B cell (primary cell): ENCODE data around the gene HNRNPF. TPM values are rescaled to one million over a fixed set of nuclear protein-coding genes. Genes with fewer than 3 reads are reported as not detected.
"Not testable (repeated sequence)": the region's sequence is repeated elsewhere in the genome, so short reads cannot be mapped to it uniquely, and the experiment has no call there.

Experiments
- ATAC-seq: fragments of 200-7000 bp; cut with Tn5 transposase; one replicate; pipeline ENCODE4 v1.10.0; 2021; ENCODE audit warnings: low read depth, mild to moderate bottlenecking, moderate number of reproducible peaks, moderate library complexity
- CTCF ChIA-PET: fragments of 350-600 bp; sonication (Branson Sonifier 250); formaldehyde crosslinking; loops from one replicate; lab custom pipeline; 2021; ENCODE audit warnings: antibody characterized with exemption, inconsistent platforms; lab: Charles Lee
- POLR2A ChIA-PET: fragments of 350-600 bp; sonication (Branson Sonifier 250); formaldehyde crosslinking; loops from one replicate; lab custom pipeline; 2021; ENCODE audit warnings: antibody characterized with exemption; lab: Charles Lee
- DNase-seq: peaks from one replicate; pipeline ENCODE4 v3.0.0; 2013
- H2AFZ ChIP-seq: 2 replicates; pipeline ENCODE4 v1.6.1; 2012; ENCODE audit warnings: mild to moderate bottlenecking, low read depth, low read length; ENCODE audit not compliant: insufficient read depth, poor library complexity, severe bottlenecking
- H3K27ac ChIP-seq, 2 donors: 1 replicate in 1 of 2; 2 replicates in 1 of 2; pipeline ENCODE4 v1.5.1; 2012 to 2013; ENCODE audit warnings: low read length in 2 of 2, mild to moderate bottlenecking in 2 of 2, moderate library complexity in 1 of 2
- H3K27me3 ChIP-seq, 4 experiments: fragments of 200-600 bp in 1 of 4; sonication (generic) in 1 of 4; replicated peaks in 1 of 4; 1 replicate in 2 of 4; 2 replicates in 2 of 4; pipeline versions ENCODE4 v1.6.1 to v1.7.0; 2013 to 2016; ENCODE audit warnings: low read length in 3 of 4, mild to moderate bottlenecking in 2 of 4, mixed read lengths in 1 of 4, moderate library complexity in 1 of 4; ENCODE audit not compliant: insufficient read depth in 4 of 4, control insufficient read depth in 3 of 4; ENCODE audit errors: control extremely low read depth in 1 of 4
- H3K36me3 ChIP-seq, 2 experiments: replicated peaks in 1 of 2; 1 replicate in 1 of 2; 2 replicates in 1 of 2; pipeline versions ENCODE4 v1.6.1 to v1.7.1; 2013; ENCODE audit warnings: low read length in 1 of 2; ENCODE audit not compliant: insufficient read depth in 2 of 2, control insufficient read depth in 1 of 2; ENCODE audit errors: control extremely low read depth in 1 of 2, extremely low read depth in 1 of 2
- H3K4me1 ChIP-seq, 2 donors: fragments of 200-600 bp in 1 of 2; sonication (generic) in 1 of 2; 1 replicate in 1 of 2; 2 replicates in 1 of 2; pipeline versions ENCODE4 v1.5.1 to v1.6.1; 2013 to 2017; ENCODE audit warnings: low read length in 2 of 2; ENCODE audit not compliant: control insufficient read depth in 2 of 2, insufficient read depth in 2 of 2
- H3K4me2 ChIP-seq: replicated peaks from 2 replicates; pipeline ENCODE3; 2012; ENCODE audit warnings: mild to moderate bottlenecking, low read depth, low read length; ENCODE audit not compliant: poor library complexity, severe bottlenecking
- H3K4me3 ChIP-seq, 5 experiments: fragments of 200-600 bp in 1 of 5; sonication (generic) in 1 of 5; 1 replicate in 3 of 5; 2 replicates in 2 of 5; pipeline versions ENCODE4 v1.5.1 to v1.7.0; 2011 to 2016; ENCODE audit warnings: low read length in 4 of 5, mild to moderate bottlenecking in 4 of 5, low read depth in 2 of 5, control low read depth in 1 of 5, moderate library complexity in 1 of 5; ENCODE audit not compliant: insufficient read depth in 1 of 5; ENCODE audit errors: control extremely low read depth in 1 of 5, extremely low read depth in 1 of 5
- H3K79me2 ChIP-seq: fragments of 200-600 bp; sonication (generic); one replicate; pipeline ENCODE4 v1.6.0; 2016; ENCODE audit warnings: low read length; ENCODE audit not compliant: control insufficient read depth, insufficient read depth
- H3K9ac ChIP-seq: fragments of 200-600 bp; sonication (generic); 2 replicates; pipeline ENCODE4 v1.6.1; 2017; ENCODE audit warnings: mild to moderate bottlenecking, low read length, moderate library complexity
- H3K9me3 ChIP-seq, 3 donors: one replicate each; pipeline versions ENCODE4 v1.6.1 to v1.7.1; 2013; ENCODE audit warnings: low read length in 2 of 3; ENCODE audit not compliant: control insufficient read depth in 2 of 3, insufficient read depth in 1 of 3; ENCODE audit errors: control extremely low read depth in 1 of 3
- H4K20me1 ChIP-seq: 2 replicates; pipeline ENCODE4 v1.6.0; 2012; ENCODE audit warnings: mild to moderate bottlenecking, low read length; ENCODE audit not compliant: insufficient read depth, control insufficient read depth, poor library complexity, severe bottlenecking
- H3K27ac Mint-ChIP-seq: one replicate; pipeline ENCODE4 v1.8.0; 2021; ENCODE audit warnings: mixed read lengths
- H3K27me3 Mint-ChIP-seq: one replicate; pipeline ENCODE4 v1.8.0; 2021; ENCODE audit warnings: mixed read lengths
- H3K4me1 Mint-ChIP-seq: one replicate; pipeline ENCODE4 v1.8.0; 2021; ENCODE audit warnings: mixed read lengths
- H3K4me3 Mint-ChIP-seq: one replicate; pipeline ENCODE4 v1.8.0; 2021; ENCODE audit warnings: mixed read lengths
- H3K9me3 Mint-ChIP-seq: one replicate; pipeline ENCODE4 v1.8.0; 2022; ENCODE audit warnings: mixed read lengths; ENCODE audit not compliant: insufficient read depth
- EZH2 ChIP-seq: IDR thresholded peaks from 2 replicates; pipeline ENCODE4 v1.6.1; 2012; ENCODE audit warnings: borderline replicate concordance, low read depth, mild to moderate bottlenecking, moderate library complexity, low read length; ENCODE audit not compliant: insufficient read depth, poor library complexity, severe bottlenecking
- WGBS: methylation state at CpG from one replicate; pipeline ENCODE4 v1.1.5; 2013; ENCODE audit warnings: missing lambda C conversion rate; ENCODE audit not compliant: insufficient coverage; 5-methylcytosine and 5-hydroxymethylcytosine counted together
- intact Hi-C: fragments of 100-400 bp; cut with micrococcal nuclease; formaldehyde crosslinking; loops from one replicate; pipeline ENCODE4 v1.10.0; 2022
- polyA plus RNA-seq: library from polyadenylated mRNA; depleted of rRNA; stranded (reverse); fragments of >200 nt; gene quantifications from 2 replicates; pipeline ENCODE4 v1.2.3, GENCODE V29; 2012
- total RNA-seq, 2 donors: library from RNA; stranded (reverse); fragments of 120-200 nt in 1 of 2; gene quantifications; 1 replicate in 1 of 2; 2 replicates in 1 of 2; pipeline versions ENCODE4 v1.2.3 to v1.2.4, GENCODE V29; 2013 to 2022
- TF ChIP-seq, protein P1 (sequence below): fragments of 200-600 bp; IDR thresholded peaks from one replicate; pipeline ENCODE4 v1.8.0; 2022; ENCODE audit warnings: antibody characterized with exemption, mild to moderate bottlenecking

The HNRNPF gene
- total and polyA plus RNA-seq, 2 donors (not counting 1 experiment from before 2014, with no cell fraction given), result 76.7 to 161 TPM

DNA sequence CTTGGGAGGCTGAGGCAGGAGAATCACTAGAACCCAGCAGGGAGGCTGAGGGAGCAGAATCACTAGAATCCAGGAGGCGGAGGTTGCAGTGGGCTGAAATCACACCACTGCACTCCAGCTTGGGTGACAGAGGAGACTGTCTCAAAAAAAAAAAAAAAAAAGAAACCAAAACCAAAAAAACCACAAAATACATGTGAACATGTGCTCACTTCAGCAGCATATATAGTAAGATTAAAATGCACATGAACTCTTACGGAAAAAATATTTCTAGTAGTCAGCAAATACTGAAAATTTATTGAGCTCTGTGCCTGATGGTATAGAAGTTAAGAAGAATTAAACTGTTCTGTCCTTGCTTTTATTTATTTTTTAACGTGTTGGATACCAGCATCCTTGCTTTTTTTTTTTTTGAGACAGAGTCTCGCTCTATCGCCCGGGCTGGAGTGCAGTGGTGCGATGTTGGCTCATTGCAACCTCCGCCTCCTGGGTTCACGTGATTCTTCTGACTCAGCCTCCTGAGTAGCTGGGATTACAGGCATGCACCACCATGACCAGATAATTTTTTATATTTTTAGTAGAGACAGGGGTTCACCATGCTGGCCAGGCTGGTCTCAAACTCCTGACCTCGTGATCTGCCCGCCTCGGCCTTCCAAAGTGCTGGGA lies 18.3 kb upstream of the HNRNPF start:
- Mint-ChIP-seq H3K4me1 (peaks cover 10% of the 10 kb centered on the region), H3K4me3 (peak overlapping the region; percentile 75), H3K27ac (peak overlapping the region; percentile 87), H3K9me3 (no peaks in the 10 kb centered on the region), H3K27me3 (no peaks in the 10 kb centered on the region)
- peak; percentile 75 for DNase-seq
- Histone ChIP-seq H3K9me3 (peaks cover 0 to 4% (median 0%) of the 10 kb centered on the region in 3 donors), H4K20me1 (no peaks in the 10 kb centered on the region), H3K4me3 (peak overlapping the region in 1 of 5 experiments; percentile 15), H3K36me3 (no peaks in the 10 kb centered on the region), H3K27ac (peak overlapping the region; percentile 19 to 62), H3K9ac (no peak overlapping the region), H3K4me1 (peaks cover 17 to 19% of the 10 kb centered on the region in 2 donors), H3K79me2 (peaks cover 6% of the 10 kb centered on the region), H2AFZ (no peak overlapping the region), H3K27me3 (no peaks in the 10 kb centered on the region), H3K4me2 (peak overlapping the region; percentile 52)
- POLR2A ChIA-PET, result interaction anchor here (0.6 to 1.1 kb wide), 5 partner anchors 9 to 31 kb away, joined by 3 to 8 read pairs (median 4); partner anchors contain the start of genes HNRNPF and ZNF487
- WGBS, result 98% methylated on average over 3 of the region's 12 CpGs
- ATAC-seq, result peak; percentile 82
- intact Hi-C loops, result loop anchor here (1.0 kb wide), 1 partner anchor 9 kb away; no protein-coding TSS in a partner anchor
- TF ChIP-seq EZH2, result no peak
- TF ChIP-seq, protein P1, sequence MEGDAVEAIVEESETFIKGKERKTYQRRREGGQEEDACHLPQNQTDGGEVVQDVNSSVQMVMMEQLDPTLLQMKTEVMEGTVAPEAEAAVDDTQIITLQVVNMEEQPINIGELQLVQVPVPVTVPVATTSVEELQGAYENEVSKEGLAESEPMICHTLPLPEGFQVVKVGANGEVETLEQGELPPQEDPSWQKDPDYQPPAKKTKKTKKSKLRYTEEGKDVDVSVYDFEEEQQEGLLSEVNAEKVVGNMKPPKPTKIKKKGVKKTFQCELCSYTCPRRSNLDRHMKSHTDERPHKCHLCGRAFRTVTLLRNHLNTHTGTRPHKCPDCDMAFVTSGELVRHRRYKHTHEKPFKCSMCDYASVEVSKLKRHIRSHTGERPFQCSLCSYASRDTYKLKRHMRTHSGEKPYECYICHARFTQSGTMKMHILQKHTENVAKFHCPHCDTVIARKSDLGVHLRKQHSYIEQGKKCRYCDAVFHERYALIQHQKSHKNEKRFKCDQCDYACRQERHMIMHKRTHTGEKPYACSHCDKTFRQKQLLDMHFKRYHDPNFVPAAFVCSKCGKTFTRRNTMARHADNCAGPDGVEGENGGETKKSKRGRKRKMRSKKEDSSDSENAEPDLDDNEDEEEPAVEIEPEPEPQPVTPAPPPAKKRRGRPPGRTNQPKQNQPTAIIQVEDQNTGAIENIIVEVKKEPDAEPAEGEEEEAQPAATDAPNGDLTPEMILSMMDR, result no peak
- CTCF ChIA-PET, result interaction anchor here (1.0 to 1.7 kb wide), 4 partner anchors 13 to 79 kb away, joined by 3 to 10 read pairs (median 3); no protein-coding TSS in a partner anchor

- H3K36me3 ChIP-seq, intact Hi-C loops, H3K79me2 ChIP-seq, H3K9me3 Mint-ChIP-seq, H3K4me2 ChIP-seq, DNase-seq, H3K9ac ChIP-seq, H3K4me3 Mint-ChIP-seq, H4K20me1 ChIP-seq, H3K9me3 ChIP-seq, H3K27ac Mint-ChIP-seq, H2AFZ ChIP-seq, H3K4me3 ChIP-seq, H3K27me3 Mint-ChIP-seq, ATAC-seq, H3K27me3 ChIP-seq: not testable (repeated sequence)
- peaks cover 13% of the 10 kb centered on the region for H3K4me1 Mint-ChIP-seq
- WGBS, result 96% methylated on average over 6 of the region's 12 CpGs
- Histone ChIP-seq H3K27ac (peak overlapping the region in 1 of 2 donors; percentile 62), H3K4me1 (peaks cover 18 to 23% of the 10 kb centered on the region in 2 donors)
- CTCF ChIA-PET, result interaction anchor here (1.2 to 1.7 kb wide), 3 partner anchors 12 to 28 kb away, joined by 3 to 10 read pairs (median 3); no protein-coding TSS in a partner anchor
- POLR2A ChIA-PET, result interaction anchor here (0.6 kb wide), 1 partner anchor 30 kb away, joined by 3 read pairs; no protein-coding TSS in a partner anchor
Observed at GRCh38 chr10:43426476-43426875, 17.5 kb upstream of the HNRNPF start.
